ENCODE data around the gene LRRC41. TPM values are rescaled to one million over a fixed set of nuclear protein-coding genes. Genes with fewer than 3 reads are reported as not detected.

The LRRC41 gene
- total and polyA plus RNA-seq, 4 donors: 21.6 to 63.0 (median 50.3) TPM

- H3K9me3 ChIP-seq (ENCODE audit: control insufficient read depth in 4 of 4, insufficient read depth in 3 of 4, low read length in 3 of 4): no peaks in the 10 kb centered on the region
- peaks cover 0 to 3% (median 0%) of the 10 kb centered on the region in 4 donors for H3K36me3 ChIP-seq (ENCODE audit: control insufficient read depth in 4 of 4, insufficient read depth in 4 of 4, low read length in 4 of 4)
- H3K27me3 ChIP-seq (ENCODE audit: control insufficient read depth in 3 of 3, insufficient read depth in 3 of 3, low read length in 2 of 3): no peaks in the 10 kb centered on the region
- ATAC-seq (ENCODE audit: insufficient read depth, low FRiP score): no peak
- peak overlapping the region; percentile 93 to 99 for H3K27ac ChIP-seq (ENCODE audit: low read depth in 1 of 2, low read length in 1 of 2)
- peak overlapping the region; percentile 95 to 98 for H3K9ac ChIP-seq (ENCODE audit: insufficient read depth in 1 of 2, low read length in 2 of 2)
- H3K4me3 ChIP-seq: peak overlapping the region; percentile 68
- peaks cover 9 to 27% (median 14%) of the 10 kb centered on the region in 5 donors for H3K4me1 ChIP-seq (ENCODE audit: control insufficient read depth in 5 of 5, insufficient read depth in 5 of 5, low read length in 5 of 5)
- peak in 1 of 3 donors; percentile 19 for DNase-seq
- WGBS, 2 donors: 0 to 1% methylated on average over 14 of the region's 14 CpGs
- TF ChIP-seq CTCF (IDR thresholded peaks at IDR 0.05; ENCODE audit: control extremely low read depth, extremely low read depth): no peak
Observed at GRCh38 chr1:46303872-46304326, 483 bp upstream of the LRRC41 start.

- ATAC-seq (ENCODE audit: insufficient read depth, low FRiP score): peak; percentile 25
- Histone ChIP-seq H3K36me3 (ENCODE audit: control insufficient read depth in 4 of 4, insufficient read depth in 4 of 4, low read length in 4 of 4) (peaks cover 0 to 5% (median 2%) of the 10 kb centered on the region in 4 donors), H3K9me3 (ENCODE audit: control insufficient read depth in 4 of 4, insufficient read depth in 3 of 4, low read length in 3 of 4) (no peaks in the 10 kb centered on the region), H3K4me3 (peak overlapping the region; percentile 94), H3K27ac (ENCODE audit: low read depth in 1 of 2, low read length in 1 of 2) (peak overlapping the region; percentile 93 to 99), H3K4me1 (ENCODE audit: control insufficient read depth in 5 of 5, insufficient read depth in 5 of 5, low read length in 5 of 5) (peaks cover 13 to 27% (median 15%) of the 10 kb centered on the region in 5 donors), H3K9ac (ENCODE audit: insufficient read depth in 1 of 2, low read length in 2 of 2) (peak overlapping the region; percentile 76 to 98), H3K27me3 (ENCODE audit: control insufficient read depth in 3 of 3, insufficient read depth in 3 of 3, low read length in 2 of 3) (no peaks in the 10 kb centered on the region)
- DNase-seq: peak in 1 of 3 donors; percentile 57
- WGBS, 2 donors: 1 to 2% methylated on average over 32 of the region's 32 CpGs
- TF ChIP-seq CTCF (IDR thresholded peaks at IDR 0.05; ENCODE audit: control extremely low read depth, extremely low read depth): no peak
Observed at GRCh38 chr1:46302641-46303037, 777 bp downstream of the LRRC41 start.

GRCh38 chr1:46301808-46302640 is 1.4 kb downstream of the LRRC41 start:
- peak overlapping the region; percentile 94 for H3K4me3 ChIP-seq
- ATAC-seq (ENCODE audit: insufficient read depth, low FRiP score): peak; percentile 22
- H3K9ac ChIP-seq (ENCODE audit: insufficient read depth in 1 of 2, low read length in 2 of 2): peak overlapping the region; percentile 81 to 98
- H3K4me1 ChIP-seq (ENCODE audit: control insufficient read depth in 5 of 5, insufficient read depth in 5 of 5, low read length in 5 of 5): peaks cover 10 to 27% (median 14%) of the 10 kb centered on the region in 5 donors
- peak; percentile 62 to 70 (median 65) for DNase-seq
- H3K9me3 ChIP-seq (ENCODE audit: control insufficient read depth in 4 of 4, insufficient read depth in 3 of 4, low read length in 3 of 4): no peaks in the 10 kb centered on the region
- H3K27me3 ChIP-seq (ENCODE audit: control insufficient read depth in 3 of 3, insufficient read depth in 3 of 3, low read length in 2 of 3): no peaks in the 10 kb centered on the region
- no peak for TF ChIP-seq CTCF (IDR thresholded peaks at IDR 0.05; ENCODE audit: control extremely low read depth, extremely low read depth)
- H3K36me3 ChIP-seq (ENCODE audit: control insufficient read depth in 4 of 4, insufficient read depth in 4 of 4, low read length in 4 of 4): peaks cover 3 to 11% (median 5%) of the 10 kb centered on the region in 4 donors
- WGBS, 2 donors: 0 to 1% methylated on average over 73 to 79 of the region's 79 CpGs
- peak overlapping the region; percentile 93 to 99 for H3K27ac ChIP-seq (ENCODE audit: low read depth in 1 of 2, low read length in 1 of 2)

Measured in lung (tissue), 12 donors.